Measurements from ENCODE around the gene HSPG2. TPM values are rescaled to one million over a fixed set of nuclear protein-coding genes. Genes with fewer than 3 reads are reported as not detected.
A peak's percentile ranks its signal among the peaks of the same experiment; 100 is the strongest.

The HSPG2 gene
- total and polyA plus RNA-seq, 2 of the 13 experiments (the other 11 are each of a cell fraction or from before 2014, with no cell fraction given) = 9.1 to 13.1 TPM

- peak; percentile 52 to 67; a peak in 3 of 4 replicates for TF ChIP-seq NR2F1 (CRISPR knock-in tag; IDR thresholded peaks at IDR 0.05)
- no peak for TF ChIP-seq ZNF496 (CRISPR knock-in tag; IDR thresholded peaks at IDR 0.05; ENCODE audit: insufficient replicate concordance)
- no peak for TF ChIP-seq ZNF234 (CRISPR knock-in tag; conservative IDR thresholded peaks at IDR 0.05)
- TF ChIP-seq SATB2 (CRISPR knock-in tag; IDR thresholded peaks at IDR 0.05) = no peak
- TF ChIP-seq KLF6 (CRISPR knock-in tag; IDR thresholded peaks at IDR 0.05) = no peak
- TF ChIP-seq ZIK1 (CRISPR knock-in tag; IDR thresholded peaks at IDR 0.05; ENCODE audit: borderline replicate concordance, low read depth) = no peak
- TF ChIP-seq KLF11 (CRISPR knock-in tag; IDR thresholded peaks at IDR 0.05) = no peak
- TF ChIP-seq ZNF777 (CRISPR knock-in tag; IDR thresholded peaks at IDR 0.05) = no peak
- TF ChIP-seq MXI1 (IDR thresholded peaks at IDR 0.05; ENCODE audit: borderline replicate concordance, low read depth, low read length) = no peak
- no peak for TF ChIP-seq TAF15 (IDR thresholded peaks at IDR 0.05; ENCODE audit: low read depth, low read length, poor library complexity, severe bottlenecking)
- no peak for TF ChIP-seq TBX2 (CRISPR knock-in tag; IDR thresholded peaks at IDR 0.05; ENCODE audit: borderline replicate concordance)
- TF ChIP-seq SMARCC2 (IDR thresholded peaks at IDR 0.05) = no peak
- no peak for TF ChIP-seq SIX4 (CRISPR knock-in tag; IDR thresholded peaks at IDR 0.05)
- no peak for TF ChIP-seq MED13 (CRISPR knock-in tag; IDR thresholded peaks at IDR 0.05)
- no peak for TF ChIP-seq PAF1 (CRISPR knock-in tag; IDR thresholded peaks at IDR 0.05)
- no peak for TF ChIP-seq KDM2A (CRISPR knock-in tag; IDR thresholded peaks at IDR 0.05; ENCODE audit: borderline replicate concordance, low read depth)
- TF ChIP-seq MIER3 (CRISPR knock-in tag; IDR thresholded peaks at IDR 0.05; ENCODE audit: borderline replicate concordance) = no peak
- TF ChIP-seq ZNF317 (CRISPR knock-in tag; IDR thresholded peaks at IDR 0.05) = no peak
- TF ChIP-seq ZNF530 (CRISPR knock-in tag; IDR thresholded peaks at IDR 0.05; ENCODE audit: low read depth) = no peak
- TF ChIP-seq, protein P1, sequence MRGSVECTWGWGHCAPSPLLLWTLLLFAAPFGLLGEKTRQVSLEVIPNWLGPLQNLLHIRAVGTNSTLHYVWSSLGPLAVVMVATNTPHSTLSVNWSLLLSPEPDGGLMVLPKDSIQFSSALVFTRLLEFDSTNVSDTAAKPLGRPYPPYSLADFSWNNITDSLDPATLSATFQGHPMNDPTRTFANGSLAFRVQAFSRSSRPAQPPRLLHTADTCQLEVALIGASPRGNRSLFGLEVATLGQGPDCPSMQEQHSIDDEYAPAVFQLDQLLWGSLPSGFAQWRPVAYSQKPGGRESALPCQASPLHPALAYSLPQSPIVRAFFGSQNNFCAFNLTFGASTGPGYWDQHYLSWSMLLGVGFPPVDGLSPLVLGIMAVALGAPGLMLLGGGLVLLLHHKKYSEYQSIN (CRISPR knock-in tag; IDR thresholded peaks at IDR 0.05; ENCODE audit: borderline replicate concordance) = no peak
- TF ChIP-seq ISX (CRISPR knock-in tag; conservative IDR thresholded peaks at IDR 0.05) = no peak
- TF ChIP-seq ZNF326 (CRISPR knock-in tag; IDR thresholded peaks at IDR 0.05; ENCODE audit: borderline replicate concordance) = no peak
- peak; percentile 28; the same call in 1 of the 2 replicates for TF ChIP-seq MYC (CRISPR knock-in tag; IDR thresholded peaks at IDR 0.05; ENCODE audit: borderline replicate concordance)
- no peak for TF ChIP-seq ERF (CRISPR knock-in tag; IDR thresholded peaks at IDR 0.05)
Measured at GRCh38 chr1:21855257-21856096, 81.6 kb downstream of the HSPG2 start (continued).
